ENCODE results near the gene NKTR.

The NKTR gene

GRCh38 chr3:42662813-42663535 is 62.5 kb downstream of the NKTR start:
- no peak for DNase-seq (ENCODE audit: extremely low read depth, insufficient read length)
- no peaks in the 10 kb centered on the region for H3K36me3 ChIP-seq (ENCODE audit: control insufficient read depth, insufficient read depth, low read length)
- H3K27me3 ChIP-seq (replicated peaks; ENCODE audit: control insufficient read depth, insufficient read depth, low read length): no peaks in the 10 kb centered on the region
- TF ChIP-seq CTCF (IDR thresholded peaks at IDR 0.05; ENCODE audit: insufficient read depth, low read length, poor library complexity, severe bottlenecking): no peak
- H3K4me3 ChIP-seq (replicated peaks; ENCODE audit: low read depth, low read length): no peak overlapping the region

DNA sequence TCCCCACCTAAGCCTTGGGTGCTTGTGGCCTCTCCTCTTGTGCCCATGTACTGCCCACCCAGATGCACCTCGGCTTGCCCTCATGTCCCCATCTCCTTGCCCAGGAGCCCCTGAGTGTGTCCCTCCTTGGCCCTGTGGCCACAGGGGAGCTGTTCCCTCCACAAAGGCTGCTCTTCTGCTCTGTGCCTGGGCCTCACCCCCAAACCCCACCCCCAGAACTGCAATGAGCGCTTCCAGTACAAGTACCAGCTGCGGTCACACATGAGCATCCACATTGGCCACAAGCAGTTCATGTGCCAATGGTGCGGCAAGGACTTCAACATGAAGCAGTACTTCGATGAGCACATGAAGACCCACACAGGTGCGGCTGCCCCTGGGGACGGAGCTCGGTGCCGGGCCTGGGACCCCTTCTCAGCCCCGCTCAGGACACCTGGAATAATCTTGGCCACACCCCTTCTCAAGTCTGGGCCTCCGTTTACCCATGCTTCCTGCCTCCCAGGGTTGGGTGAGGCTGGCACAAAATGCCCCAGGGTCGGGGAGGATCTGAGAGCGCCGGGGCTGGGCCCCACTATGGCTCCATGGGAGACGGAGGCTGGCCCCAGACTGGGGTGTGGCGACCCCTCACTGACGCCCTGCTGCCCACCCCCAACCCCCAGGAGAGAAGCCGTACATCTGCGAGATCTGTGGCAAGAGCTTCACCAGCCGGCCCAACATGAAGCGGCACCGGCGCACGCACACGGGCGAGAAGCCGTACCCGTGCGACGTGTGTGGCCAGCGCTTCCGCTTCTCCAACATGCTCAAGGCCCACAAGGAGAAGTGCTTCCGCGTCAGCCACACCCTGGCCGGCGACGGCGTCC is 63.3 kb downstream of the NKTR start:
- peak overlapping the region; percentile 25; the same call in 1 of the 2 replicates for H3K4me3 ChIP-seq (replicated peaks; ENCODE audit: low read depth, low read length)
- TF ChIP-seq CTCF (IDR thresholded peaks at IDR 0.05; ENCODE audit: insufficient read depth, low read length, poor library complexity, severe bottlenecking): no peak
- peak; percentile 42 for DNase-seq (ENCODE audit: extremely low read depth, insufficient read length)
- no peaks in the 10 kb centered on the region for H3K27me3 ChIP-seq (replicated peaks; ENCODE audit: control insufficient read depth, insufficient read depth, low read length)
- H3K36me3 ChIP-seq (ENCODE audit: control insufficient read depth, insufficient read depth, low read length): no peaks in the 10 kb centered on the region

- H3K36me3 ChIP-seq (ENCODE audit: control insufficient read depth, insufficient read depth, low read length): no peaks in the 10 kb centered on the region
- H3K27me3 ChIP-seq (replicated peaks; ENCODE audit: control insufficient read depth, insufficient read depth, low read length): no peaks in the 10 kb centered on the region
- TF ChIP-seq CTCF (IDR thresholded peaks at IDR 0.05; ENCODE audit: insufficient read depth, low read length, poor library complexity, severe bottlenecking): no peak
- DNase-seq (ENCODE audit: extremely low read depth, insufficient read length): no peak
- H3K4me3 ChIP-seq (replicated peaks; ENCODE audit: low read depth, low read length): no peak overlapping the region
Measured at GRCh38 chr3:42664438-42664803, 63.9 kb downstream of the NKTR start.

DNA sequence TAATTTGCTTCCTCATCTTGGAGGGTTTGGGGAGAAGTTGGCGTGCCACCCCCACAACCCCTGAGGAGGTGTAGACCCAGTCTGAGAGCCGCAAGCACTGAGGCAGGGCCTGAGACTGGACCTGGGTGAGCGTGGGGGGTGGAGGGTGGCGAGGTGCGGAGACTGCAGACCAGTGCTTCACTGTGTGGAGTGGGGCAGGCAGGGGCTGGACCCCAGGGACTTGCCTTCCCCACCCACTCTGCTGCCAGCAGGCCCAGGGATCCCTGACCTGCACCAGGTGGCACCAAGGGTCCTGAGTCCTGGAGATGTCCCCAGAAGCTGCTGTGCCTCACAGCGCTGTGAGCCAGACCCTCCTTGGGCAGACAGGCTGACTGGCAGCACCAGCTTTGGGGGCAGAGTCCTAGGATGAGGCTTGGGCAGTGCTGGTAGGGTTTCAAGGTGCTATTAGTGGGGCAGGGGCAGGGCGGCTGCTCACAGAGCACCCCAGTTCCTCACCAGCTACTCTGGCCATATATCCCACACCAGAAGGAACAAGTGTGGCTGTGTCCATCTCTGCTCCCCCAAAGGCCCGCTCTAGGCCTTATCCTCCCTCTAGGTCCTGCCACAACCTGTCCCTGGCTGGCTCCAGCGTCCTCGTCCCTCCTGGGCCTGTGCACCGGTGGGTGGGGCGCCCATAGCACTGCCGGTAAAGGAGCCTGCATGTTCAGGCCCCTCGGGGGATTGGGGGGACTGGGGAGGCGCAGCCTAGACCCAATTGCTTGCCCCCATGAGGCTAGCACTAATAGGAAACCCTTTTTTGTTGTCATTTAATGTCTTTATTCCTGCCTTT is 64.8 kb downstream of the NKTR start:
- no peak for DNase-seq (ENCODE audit: extremely low read depth, insufficient read length)
- TF ChIP-seq CTCF (IDR thresholded peaks at IDR 0.05; ENCODE audit: insufficient read depth, low read length, poor library complexity, severe bottlenecking): no peak

GRCh38 chr3:42666022-42666421 is 65.5 kb downstream of the NKTR start:
- no peak for DNase-seq (ENCODE audit: extremely low read depth, insufficient read length)
- TF ChIP-seq CTCF (IDR thresholded peaks at IDR 0.05; ENCODE audit: insufficient read depth, low read length, poor library complexity, severe bottlenecking): no peak
- H3K4me3 ChIP-seq (replicated peaks; ENCODE audit: low read depth, low read length): no peak overlapping the region

More for the DNA sequence above, 64.8 kb downstream of the NKTR start:
- H3K27me3 ChIP-seq (replicated peaks; ENCODE audit: control insufficient read depth, insufficient read depth, low read length): no peaks in the 10 kb centered on the region
- no peak overlapping the region for H3K4me3 ChIP-seq (replicated peaks; ENCODE audit: low read depth, low read length)
- no peaks in the 10 kb centered on the region for H3K36me3 ChIP-seq (ENCODE audit: control insufficient read depth, insufficient read depth, low read length)

More at GRCh38 chr3:42666022-42666421, 65.5 kb downstream of the NKTR start:
- Histone ChIP-seq H3K27me3 (replicated peaks; ENCODE audit: control insufficient read depth, insufficient read depth, low read length) (no peaks in the 10 kb centered on the region), H3K36me3 (ENCODE audit: control insufficient read depth, insufficient read depth, low read length) (no peaks in the 10 kb centered on the region)
